PFSK-1 (cell line): ENCODE measurements around the gene ADAMTS14.

Source experiments
- FOXP2 ChIP-seq: optimal IDR thresholded peaks from 2 replicates; pipeline ENCODE3; 2011; ENCODE audit warnings: borderline replicate concordance, control low read depth, inconsistent platforms; ENCODE audit not compliant: insufficient read depth; ENCODE audit errors: extremely low read length, extremely low read depth
- POLR2AphosphoS5 ChIP-seq: IDR thresholded peaks from 2 replicates; pipeline ENCODE4 v1.6.1; 2012; ENCODE audit warnings: low read depth, mild to moderate bottlenecking, control low read depth, low read length, moderate library complexity
- SIN3A ChIP-seq: IDR thresholded peaks from 2 replicates; pipeline ENCODE4 v1.6.1; 2012; ENCODE audit warnings: mild to moderate bottlenecking, low read length, moderate library complexity, borderline replicate concordance; ENCODE audit not compliant: insufficient read depth
- TAF1 ChIP-seq: IDR thresholded peaks from 2 replicates; pipeline ENCODE4 v1.6.1; 2012; ENCODE audit warnings: low read length, control low read depth, borderline replicate concordance; ENCODE audit not compliant: insufficient read depth
- TF ChIP-seq, protein P1 (sequence below), 2 experiments: IDR thresholded peaks; 2 replicates each; pipeline versions ENCODE4 v1.6.1 to v1.8.0; 2011 to 2012; ENCODE audit warnings: low read depth in 2 of 2, low read length in 2 of 2, control low read depth in 1 of 2, inconsistent platforms in 1 of 2, mild to moderate bottlenecking in 1 of 2, moderate library complexity in 1 of 2; ENCODE audit not compliant: insufficient read depth in 1 of 2

ADAMTS14 gene

GRCh38 chr10:70744617-70745143, 72.4 kb downstream of the ADAMTS14 start:
- TF ChIP-seq TAF1 (no peak), FOXP2 (no peak), POLR2AphosphoS5 (no peak), SIN3A (no peak)
- TF ChIP-seq, protein P1, sequence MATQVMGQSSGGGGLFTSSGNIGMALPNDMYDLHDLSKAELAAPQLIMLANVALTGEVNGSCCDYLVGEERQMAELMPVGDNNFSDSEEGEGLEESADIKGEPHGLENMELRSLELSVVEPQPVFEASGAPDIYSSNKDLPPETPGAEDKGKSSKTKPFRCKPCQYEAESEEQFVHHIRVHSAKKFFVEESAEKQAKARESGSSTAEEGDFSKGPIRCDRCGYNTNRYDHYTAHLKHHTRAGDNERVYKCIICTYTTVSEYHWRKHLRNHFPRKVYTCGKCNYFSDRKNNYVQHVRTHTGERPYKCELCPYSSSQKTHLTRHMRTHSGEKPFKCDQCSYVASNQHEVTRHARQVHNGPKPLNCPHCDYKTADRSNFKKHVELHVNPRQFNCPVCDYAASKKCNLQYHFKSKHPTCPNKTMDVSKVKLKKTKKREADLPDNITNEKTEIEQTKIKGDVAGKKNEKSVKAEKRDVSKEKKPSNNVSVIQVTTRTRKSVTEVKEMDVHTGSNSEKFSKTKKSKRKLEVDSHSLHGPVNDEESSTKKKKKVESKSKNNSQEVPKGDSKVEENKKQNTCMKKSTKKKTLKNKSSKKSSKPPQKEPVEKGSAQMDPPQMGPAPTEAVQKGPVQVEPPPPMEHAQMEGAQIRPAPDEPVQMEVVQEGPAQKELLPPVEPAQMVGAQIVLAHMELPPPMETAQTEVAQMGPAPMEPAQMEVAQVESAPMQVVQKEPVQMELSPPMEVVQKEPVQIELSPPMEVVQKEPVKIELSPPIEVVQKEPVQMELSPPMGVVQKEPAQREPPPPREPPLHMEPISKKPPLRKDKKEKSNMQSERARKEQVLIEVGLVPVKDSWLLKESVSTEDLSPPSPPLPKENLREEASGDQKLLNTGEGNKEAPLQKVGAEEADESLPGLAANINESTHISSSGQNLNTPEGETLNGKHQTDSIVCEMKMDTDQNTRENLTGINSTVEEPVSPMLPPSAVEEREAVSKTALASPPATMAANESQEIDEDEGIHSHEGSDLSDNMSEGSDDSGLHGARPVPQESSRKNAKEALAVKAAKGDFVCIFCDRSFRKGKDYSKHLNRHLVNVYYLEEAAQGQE (IDR thresholded peaks at IDR 0.05; ENCODE audit: insufficient read depth in 1 of 2, low read depth in 2 of 2, low read length in 2 of 2), result no peak

- TF ChIP-seq, protein P1 (IDR thresholded peaks at IDR 0.05; ENCODE audit: insufficient read depth in 1 of 2, low read depth in 2 of 2, low read length in 2 of 2), result no peak
- TF ChIP-seq FOXP2 (no peak), POLR2AphosphoS5 (no peak), TAF1 (no peak), SIN3A (no peak)
Measured at GRCh38 chr10:70745555-70745954, 73.2 kb downstream of the ADAMTS14 start.

- TF ChIP-seq TAF1 (no peak), FOXP2 (no peak), SIN3A (no peak), POLR2AphosphoS5 (no peak)
- TF ChIP-seq, protein P1 (IDR thresholded peaks at IDR 0.05; ENCODE audit: insufficient read depth in 1 of 2, low read depth in 2 of 2, low read length in 2 of 2), result no peak
Measured at GRCh38 chr10:70747192-70747965, 75.1 kb downstream of the ADAMTS14 start.

DNA sequence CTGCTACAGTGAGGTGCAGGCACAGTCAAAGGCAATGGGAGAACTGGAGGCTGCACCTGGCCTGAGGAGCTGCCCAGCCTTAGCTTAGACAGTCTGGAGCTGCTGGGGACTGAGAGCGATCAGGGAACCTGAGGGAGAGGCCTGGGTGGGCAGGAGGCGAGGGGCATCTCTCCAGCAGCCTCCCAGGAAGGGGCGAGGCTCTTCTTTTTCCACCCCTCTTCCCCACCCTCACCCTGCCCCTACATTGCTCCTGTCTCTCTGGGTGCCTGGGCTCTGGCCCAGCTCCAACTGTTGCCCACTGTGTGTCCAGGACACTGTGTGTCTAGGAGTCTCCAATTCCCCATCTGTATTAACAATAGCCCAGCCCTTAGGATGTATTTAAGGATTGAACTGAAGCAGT, 76.0 kb downstream of the ADAMTS14 start:
- TF ChIP-seq POLR2AphosphoS5, result no peak
- TF ChIP-seq, protein P1 (IDR thresholded peaks at IDR 0.05; ENCODE audit: insufficient read depth in 1 of 2, low read depth in 2 of 2, low read length in 2 of 2), result no peak
- TF ChIP-seq SIN3A, result no peak
- TF ChIP-seq FOXP2, result no peak
- TF ChIP-seq TAF1, result no peak
